ENCODE data around the gene AQP12B.

AQP12B gene

DNA sequence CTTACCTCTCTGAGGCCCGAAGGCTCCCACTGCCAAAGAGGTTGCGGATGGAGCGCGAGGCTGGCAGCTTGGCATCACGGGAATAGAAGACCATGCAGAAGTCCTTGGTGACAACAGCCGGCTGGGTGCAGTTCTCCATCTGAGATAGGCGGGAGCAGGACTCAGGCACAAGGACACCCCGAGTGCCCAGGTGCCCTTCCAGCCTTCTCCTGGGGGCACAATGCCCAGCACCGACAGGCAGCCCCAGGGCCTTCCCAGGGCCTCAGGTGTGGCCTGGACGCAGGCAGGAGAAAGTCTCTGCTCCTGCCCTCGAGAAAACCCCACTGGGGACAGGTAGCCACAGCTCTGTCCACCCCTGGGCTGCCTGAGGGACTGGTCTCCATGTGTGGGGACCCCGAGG, 42.6 kb upstream of the AQP12B start:
- no peaks in the 10 kb centered on the region for H3K9me3 ChIP-seq (ENCODE audit: severe bottlenecking)
- H3K27me3 ChIP-seq (ENCODE audit: insufficient read depth, poor library complexity, severe bottlenecking), result no peaks in the 10 kb centered on the region
- no peaks in the 10 kb centered on the region for H3K4me1 ChIP-seq (ENCODE audit: insufficient read depth, poor library complexity, severe bottlenecking)
- no peak for ATAC-seq (ENCODE audit: low read depth)
- H3K4me3 ChIP-seq (ENCODE audit: severe bottlenecking), result no peak overlapping the region
- DNase-seq (ENCODE audit: low spot score), result no peak
- no peak overlapping the region for H3K27ac ChIP-seq (ENCODE audit: poor library complexity, severe bottlenecking)
- TF ChIP-seq, protein P1, sequence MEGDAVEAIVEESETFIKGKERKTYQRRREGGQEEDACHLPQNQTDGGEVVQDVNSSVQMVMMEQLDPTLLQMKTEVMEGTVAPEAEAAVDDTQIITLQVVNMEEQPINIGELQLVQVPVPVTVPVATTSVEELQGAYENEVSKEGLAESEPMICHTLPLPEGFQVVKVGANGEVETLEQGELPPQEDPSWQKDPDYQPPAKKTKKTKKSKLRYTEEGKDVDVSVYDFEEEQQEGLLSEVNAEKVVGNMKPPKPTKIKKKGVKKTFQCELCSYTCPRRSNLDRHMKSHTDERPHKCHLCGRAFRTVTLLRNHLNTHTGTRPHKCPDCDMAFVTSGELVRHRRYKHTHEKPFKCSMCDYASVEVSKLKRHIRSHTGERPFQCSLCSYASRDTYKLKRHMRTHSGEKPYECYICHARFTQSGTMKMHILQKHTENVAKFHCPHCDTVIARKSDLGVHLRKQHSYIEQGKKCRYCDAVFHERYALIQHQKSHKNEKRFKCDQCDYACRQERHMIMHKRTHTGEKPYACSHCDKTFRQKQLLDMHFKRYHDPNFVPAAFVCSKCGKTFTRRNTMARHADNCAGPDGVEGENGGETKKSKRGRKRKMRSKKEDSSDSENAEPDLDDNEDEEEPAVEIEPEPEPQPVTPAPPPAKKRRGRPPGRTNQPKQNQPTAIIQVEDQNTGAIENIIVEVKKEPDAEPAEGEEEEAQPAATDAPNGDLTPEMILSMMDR (IDR thresholded peaks at IDR 0.05; ENCODE audit: poor library complexity, severe bottlenecking), result no peak
- H3K36me3 ChIP-seq (ENCODE audit: low read depth), result no peaks in the 10 kb centered on the region

DNA sequence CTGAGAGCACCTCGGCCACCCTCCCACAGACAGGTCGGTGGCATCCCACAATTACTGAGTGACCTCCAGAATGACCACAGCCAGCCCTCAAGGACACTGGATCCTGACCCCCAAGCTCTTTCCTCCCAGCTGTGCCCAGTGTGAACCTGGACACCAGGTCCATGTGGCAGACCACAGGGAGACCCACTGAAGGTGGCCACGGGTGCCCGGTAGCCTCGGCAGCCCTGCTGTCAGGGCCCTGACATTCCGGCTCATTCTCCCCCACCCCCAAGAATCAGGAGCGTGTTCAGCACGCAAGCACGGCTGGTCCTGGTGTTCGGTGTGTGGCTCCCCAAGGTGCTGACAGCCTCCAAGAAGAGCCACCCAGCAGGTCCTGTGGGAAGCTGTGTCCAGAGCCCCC, 41.7 kb upstream of the AQP12B start:
- H3K4me3 ChIP-seq (ENCODE audit: severe bottlenecking), result no peak overlapping the region
- no peaks in the 10 kb centered on the region for H3K9me3 ChIP-seq (ENCODE audit: severe bottlenecking)
- TF ChIP-seq, protein P1 (IDR thresholded peaks at IDR 0.05; ENCODE audit: poor library complexity, severe bottlenecking), result no peak
- H3K27me3 ChIP-seq (ENCODE audit: insufficient read depth, poor library complexity, severe bottlenecking), result no peaks in the 10 kb centered on the region
- no peak overlapping the region for H3K27ac ChIP-seq (ENCODE audit: poor library complexity, severe bottlenecking)
- no peak for DNase-seq (ENCODE audit: low spot score)
- H3K36me3 ChIP-seq (ENCODE audit: low read depth), result no peaks in the 10 kb centered on the region
- no peak for ATAC-seq (ENCODE audit: low read depth)
- H3K4me1 ChIP-seq (ENCODE audit: insufficient read depth, poor library complexity, severe bottlenecking), result no peaks in the 10 kb centered on the region

DNA sequence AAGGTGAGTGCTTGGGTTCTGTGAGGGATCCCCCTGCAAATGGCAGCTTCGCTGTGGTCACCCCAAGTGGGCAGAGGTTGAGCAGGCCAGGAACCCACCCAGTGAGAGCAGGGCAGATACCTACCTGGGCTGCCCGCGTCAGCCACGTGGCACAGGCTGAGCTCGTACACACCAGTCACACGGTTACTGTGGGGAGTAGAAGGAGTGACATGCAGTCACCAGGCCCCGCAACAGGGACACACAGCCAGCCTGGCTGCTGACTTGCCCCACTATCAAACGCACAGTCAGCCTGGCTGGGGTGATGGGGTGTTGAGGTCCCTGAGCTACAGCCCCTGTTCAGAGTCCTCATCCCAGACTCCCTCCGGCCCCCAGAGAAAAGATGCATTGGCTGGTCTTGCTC, 41.2 kb upstream of the AQP12B start:
- H3K4me1 ChIP-seq (ENCODE audit: insufficient read depth, poor library complexity, severe bottlenecking), result no peaks in the 10 kb centered on the region
- H3K9me3 ChIP-seq (ENCODE audit: severe bottlenecking), result no peaks in the 10 kb centered on the region
- no peaks in the 10 kb centered on the region for H3K27me3 ChIP-seq (ENCODE audit: insufficient read depth, poor library complexity, severe bottlenecking)
- TF ChIP-seq, protein P1 (IDR thresholded peaks at IDR 0.05; ENCODE audit: poor library complexity, severe bottlenecking), result no peak
- no peak overlapping the region for H3K4me3 ChIP-seq (ENCODE audit: severe bottlenecking)
- H3K27ac ChIP-seq (ENCODE audit: poor library complexity, severe bottlenecking), result no peak overlapping the region
- no peaks in the 10 kb centered on the region for H3K36me3 ChIP-seq (ENCODE audit: low read depth)
- DNase-seq (ENCODE audit: low spot score) (no peak), ATAC-seq (ENCODE audit: low read depth) (no peak)

DNA sequence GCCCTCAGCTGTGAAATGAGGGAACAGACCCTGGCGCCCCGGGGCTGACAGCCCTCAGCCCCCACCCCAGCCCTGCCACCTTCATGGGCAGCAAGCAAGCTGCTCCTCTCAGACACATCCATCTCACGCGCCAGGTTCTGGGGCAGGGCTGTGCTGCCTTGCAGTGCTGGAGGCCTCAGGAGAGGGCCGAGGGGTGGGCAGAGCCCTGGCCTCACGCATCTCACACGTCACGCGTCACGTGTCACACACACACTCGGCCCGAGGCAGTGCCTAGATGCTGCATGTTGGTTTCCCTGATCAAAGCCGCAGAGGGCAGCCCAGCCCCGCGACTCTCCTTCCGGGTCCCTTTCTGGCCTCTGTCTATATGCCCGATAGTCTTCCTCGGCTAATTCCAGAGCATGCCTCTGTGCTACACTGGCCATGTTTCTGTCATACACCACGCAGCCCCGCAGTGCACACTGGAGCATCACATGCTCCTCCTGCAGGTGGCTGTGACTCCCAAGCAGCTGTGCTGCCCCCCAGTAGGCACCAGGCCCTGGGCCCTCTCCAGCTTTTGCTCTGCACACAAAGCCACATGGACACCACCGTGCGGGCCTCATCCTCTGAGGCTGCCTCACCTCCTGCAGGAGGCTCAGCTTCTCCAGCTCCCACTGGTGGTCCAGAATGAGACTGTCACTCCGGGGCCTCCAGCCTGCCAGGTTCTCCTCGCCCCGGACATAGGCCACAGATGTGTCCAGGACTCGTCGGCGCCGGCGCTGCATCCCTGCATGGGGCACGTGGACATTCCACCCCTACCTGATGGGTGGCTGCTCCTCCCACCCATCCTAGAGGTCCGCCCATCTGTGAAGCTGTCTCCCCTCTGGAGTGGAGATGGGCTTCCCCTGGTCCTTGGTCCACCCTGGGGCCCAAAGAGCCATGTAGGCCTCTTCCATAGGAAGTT, 40.4 kb upstream of the AQP12B start:
- Histone ChIP-seq H3K4me3 (ENCODE audit: severe bottlenecking) (no peak overlapping the region), H3K27me3 (ENCODE audit: insufficient read depth, poor library complexity, severe bottlenecking) (no peaks in the 10 kb centered on the region), H3K36me3 (ENCODE audit: low read depth) (no peaks in the 10 kb centered on the region), H3K4me1 (ENCODE audit: insufficient read depth, poor library complexity, severe bottlenecking) (no peaks in the 10 kb centered on the region), H3K27ac (ENCODE audit: poor library complexity, severe bottlenecking) (no peak overlapping the region), H3K9me3 (ENCODE audit: severe bottlenecking) (no peaks in the 10 kb centered on the region)
- DNase-seq (ENCODE audit: low spot score), result no peak
- ATAC-seq (ENCODE audit: low read depth), result no peak; the same call in 2 of the 3 replicates
- TF ChIP-seq, protein P1 (IDR thresholded peaks at IDR 0.05; ENCODE audit: poor library complexity, severe bottlenecking), result no peak

DNA sequence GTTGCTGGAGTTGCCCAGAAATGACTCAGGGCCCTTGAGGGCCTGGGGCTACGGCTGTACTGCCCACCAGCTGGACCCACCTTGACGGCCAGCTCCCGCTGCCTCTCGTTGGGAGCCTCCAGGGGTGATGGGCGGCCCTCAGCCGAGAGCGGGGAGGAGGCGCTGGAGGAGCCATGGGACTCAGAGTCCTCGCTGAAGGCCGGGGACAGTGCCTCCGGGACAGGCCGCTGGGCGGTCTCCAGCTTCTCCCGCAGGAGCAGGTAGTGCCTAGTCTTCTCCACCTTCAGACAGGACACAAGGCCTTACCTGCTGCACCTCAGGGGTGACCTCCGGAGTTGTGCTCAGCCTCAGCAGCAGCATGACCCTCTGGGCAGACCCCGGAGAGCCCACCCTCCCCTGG, 39.7 kb upstream of the AQP12B start:
- Histone ChIP-seq H3K27me3 (ENCODE audit: insufficient read depth, poor library complexity, severe bottlenecking) (no peaks in the 10 kb centered on the region), H3K4me3 (ENCODE audit: severe bottlenecking) (no peak overlapping the region), H3K36me3 (ENCODE audit: low read depth) (no peaks in the 10 kb centered on the region), H3K4me1 (ENCODE audit: insufficient read depth, poor library complexity, severe bottlenecking) (no peaks in the 10 kb centered on the region), H3K27ac (ENCODE audit: poor library complexity, severe bottlenecking) (no peak overlapping the region), H3K9me3 (ENCODE audit: severe bottlenecking) (no peaks in the 10 kb centered on the region)
- DNase-seq (ENCODE audit: low spot score), result no peak
- no peak for ATAC-seq (ENCODE audit: low read depth)
- TF ChIP-seq, protein P1 (IDR thresholded peaks at IDR 0.05; ENCODE audit: poor library complexity, severe bottlenecking), result no peak

All from RWPE2 (cell line).